ENCODE results near the gene WNT5A. TPM values are rescaled to one million over a fixed set of nuclear protein-coding genes. Genes with fewer than 3 reads are reported as not detected.
"Not testable (repeated sequence)": the region's sequence is repeated elsewhere in the genome, so short reads cannot be mapped to it uniquely, and the experiment has no call there.

WNT5A gene
- total RNA-seq, 1 donor from 2014 or later: 0.77 TPM

GRCh38 chr3:55505776-55506175 lies 18.7 kb upstream of the WNT5A start:
- no peak for DNase-seq (ENCODE audit: low read depth in 2 of 2)

- DNase-seq (ENCODE audit: low read depth in 2 of 2): not testable (repeated sequence)
Measured at GRCh38 chr3:55505102-55505501, 18.0 kb upstream of the WNT5A start.

- DNase-seq (ENCODE audit: low read depth in 2 of 2): no peak
Measured at GRCh38 chr3:55501905-55502304, 14.8 kb upstream of the WNT5A start.

- no peak for DNase-seq (ENCODE audit: low read depth in 2 of 2)
Measured at GRCh38 chr3:55500555-55501330, 13.6 kb upstream of the WNT5A start.

GRCh38 chr3:55498520-55498919 lies 11.4 kb upstream of the WNT5A start:
- DNase-seq (ENCODE audit: low read depth in 2 of 2): no peak

GRCh38 chr3:55497250-55497649 lies 10.1 kb upstream of the WNT5A start:
- DNase-seq (ENCODE audit: low read depth in 2 of 2): no peak

- no peak for DNase-seq (ENCODE audit: low read depth in 2 of 2)
Measured at GRCh38 chr3:55494976-55495375, 7.9 kb upstream of the WNT5A start.

GRCh38 chr3:55492976-55493375 lies 5.9 kb upstream of the WNT5A start:
- DNase-seq (ENCODE audit: low read depth in 2 of 2): no peak

- no peak for DNase-seq (ENCODE audit: low read depth in 2 of 2)
Measured at GRCh38 chr3:55491296-55491816, 4.2 kb upstream of the WNT5A start.

- no peak for DNase-seq (ENCODE audit: low read depth in 2 of 2)
Measured at GRCh38 chr3:55490276-55490913, 3.3 kb upstream of the WNT5A start.

GRCh38 chr3:55489798-55490132 lies 2.7 kb upstream of the WNT5A start:
- DNase-seq (ENCODE audit: low read depth in 2 of 2): no peak

GRCh38 chr3:55488398-55489055 lies 1.4 kb upstream of the WNT5A start:
- peak; percentile 29 to 46 for DNase-seq (ENCODE audit: low read depth in 2 of 2)

- peak in 1 of 2 donors; percentile 17 for DNase-seq (ENCODE audit: low read depth in 2 of 2)
Measured at GRCh38 chr3:55487381-55488241, 505 bp upstream of the WNT5A start.

GRCh38 chr3:55486101-55486856 lies 827 bp downstream of the WNT5A start:
- no peak for DNase-seq (ENCODE audit: low read depth in 2 of 2)

- peak; percentile 32 to 58 for DNase-seq (ENCODE audit: low read depth in 2 of 2)
Measured at GRCh38 chr3:55484801-55485791, 2.0 kb downstream of the WNT5A start.

GRCh38 chr3:55484191-55484689 lies 2.9 kb downstream of the WNT5A start:
- DNase-seq (ENCODE audit: low read depth in 2 of 2): no peak

- no peak for DNase-seq (ENCODE audit: low read depth in 2 of 2)
Measured at GRCh38 chr3:55483196-55484095, 3.7 kb downstream of the WNT5A start.

GRCh38 chr3:55482496-55483195 lies 4.5 kb downstream of the WNT5A start:
- no peak for DNase-seq (ENCODE audit: low read depth in 2 of 2)
